HG03095 (cell line): ENCODE measurements around the gene ACP4.
"Not testable (repeated sequence)": the region's sequence is repeated elsewhere in the genome, so short reads cannot be mapped to it uniquely, and the experiment has no call there.

Experiments
- ATAC-seq: cut with Tn5 transposase; IDR thresholded peaks from one replicate; pipeline ENCODE4 v1.9.1; 2021; ENCODE audit warnings: moderate library complexity; ENCODE audit not compliant: unreplicated experiment

The ACP4 gene

GRCh38 chr19:50790396-50790795 lies at the start of gene ACP4:
ACP4 (plus strand) TSS chr19:50790415; CDS start chr19:50790415, 0 bp downstream.
- no peak for ATAC-seq

DNA sequence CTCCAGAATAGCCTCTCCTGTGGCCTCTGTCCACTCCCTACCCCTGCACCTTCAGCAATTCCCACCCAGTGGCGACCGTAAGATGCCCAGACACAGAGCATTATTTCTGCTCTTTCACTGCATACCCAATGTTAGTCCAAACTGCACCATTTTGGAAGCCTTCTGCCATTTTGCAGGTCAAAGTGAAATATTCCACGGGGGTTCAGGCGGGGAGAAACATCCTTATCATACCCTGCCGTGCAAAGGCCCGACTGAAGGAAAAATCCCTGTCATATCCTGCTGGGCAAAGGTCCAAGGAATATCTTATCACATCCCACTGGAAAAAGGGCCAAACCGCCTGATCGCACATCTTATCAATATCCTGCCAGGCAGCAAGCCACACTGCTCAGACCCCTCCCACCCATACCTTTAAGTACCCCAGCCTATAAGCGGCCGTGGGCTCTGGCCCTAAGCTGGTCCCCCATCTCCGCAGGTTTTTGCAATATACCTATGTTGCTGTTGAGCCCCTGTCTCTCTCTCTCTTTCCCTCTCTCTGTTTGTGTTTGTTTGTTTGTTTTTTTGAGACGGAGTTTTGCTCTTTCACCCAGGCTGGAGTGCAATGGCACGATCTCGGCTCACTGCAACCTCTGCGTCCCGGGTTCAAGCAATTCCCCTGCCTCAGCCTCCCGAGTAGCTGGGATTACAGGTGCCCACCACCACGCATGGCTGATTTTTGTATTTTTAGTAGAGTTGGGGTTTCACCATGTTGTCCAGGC lies 48.9 kb upstream of the ACP4 start:
- ATAC-seq: no peak

GRCh38 chr19:50743537-50743936 lies 46.7 kb upstream of the ACP4 start:
- ATAC-seq: no peak

- no peak for ATAC-seq
These were observed 45.0 kb upstream of the ACP4 start for GRCh38 chr19:50745221-50745620.

DNA sequence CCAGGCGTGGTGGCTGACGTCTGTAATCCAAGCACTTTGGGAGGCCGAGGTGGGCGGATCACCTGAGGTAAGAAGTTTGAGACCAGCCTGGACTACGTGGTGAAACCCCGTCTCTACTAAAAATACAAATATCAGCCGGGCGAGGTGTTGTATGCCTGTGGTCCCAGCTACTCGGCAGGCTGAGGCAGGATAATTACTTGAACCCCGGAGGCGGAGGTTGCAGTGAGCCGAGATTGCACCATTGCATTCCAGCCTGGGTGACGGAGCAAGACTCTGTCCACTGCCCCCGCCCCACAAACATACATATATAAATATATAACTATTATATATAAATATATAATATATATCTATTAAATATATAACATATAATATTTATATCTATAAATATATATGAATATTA lies 43.1 kb upstream of the ACP4 start:
- ATAC-seq: not testable (repeated sequence)

GRCh38 chr19:50749490-50749889 lies 40.7 kb upstream of the ACP4 start:
- ATAC-seq: no peak

GRCh38 chr19:50750010-50750409 lies 40.2 kb upstream of the ACP4 start:
- ATAC-seq: no peak

- ATAC-seq: no peak
These were observed 36.3 kb upstream of the ACP4 start for GRCh38 chr19:50753879-50754278.

GRCh38 chr19:50756244-50756643 lies 34.0 kb upstream of the ACP4 start:
- not testable (repeated sequence) for ATAC-seq

- not testable (repeated sequence) for ATAC-seq
These were observed 32.6 kb upstream of the ACP4 start for GRCh38 chr19:50757624-50758023.

DNA sequence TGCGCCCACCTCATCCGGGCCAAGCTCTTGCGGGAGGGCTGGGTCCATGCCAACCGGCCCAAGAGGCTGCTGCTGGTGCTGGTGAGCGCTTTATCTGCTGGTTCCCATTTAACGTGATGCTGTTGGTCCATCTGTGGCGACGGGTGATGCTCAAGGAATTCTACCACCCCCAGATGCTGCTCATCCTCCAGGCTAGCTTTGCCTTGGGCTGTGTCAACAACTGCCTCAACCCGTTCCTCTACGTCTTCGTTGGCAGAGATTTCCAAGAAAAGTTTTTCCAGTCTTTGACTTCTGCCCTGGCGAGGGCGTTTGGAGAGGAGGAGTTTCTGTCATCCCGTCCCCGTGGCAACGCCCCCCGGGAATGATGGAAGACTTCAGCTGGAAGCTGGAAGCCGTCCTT lies 31.1 kb upstream of the ACP4 start:
- ATAC-seq: not testable (repeated sequence)

GRCh38 chr19:50759886-50760285 lies 30.3 kb upstream of the ACP4 start:
- ATAC-seq: no peak

DNA sequence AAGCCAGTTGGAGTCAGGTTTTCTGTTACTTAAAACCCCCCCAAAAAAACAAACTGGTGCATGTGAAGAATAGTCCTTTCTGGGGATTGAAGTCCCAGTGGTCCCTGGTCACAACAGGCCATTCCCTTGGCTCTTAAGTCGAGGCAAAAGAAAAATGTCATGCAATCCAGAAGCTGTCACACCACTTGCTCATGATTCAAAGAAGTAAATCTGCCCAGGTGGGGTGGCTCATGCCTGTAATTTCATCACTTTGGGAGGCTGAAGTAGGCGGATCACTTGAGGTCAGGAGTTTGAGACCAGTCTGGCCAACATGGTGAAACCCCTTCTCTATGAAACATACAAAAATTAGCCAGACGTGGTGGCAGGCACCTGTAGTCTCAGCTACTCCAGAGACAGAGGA lies 28.7 kb upstream of the ACP4 start:
- ATAC-seq: not testable (repeated sequence)

GRCh38 chr19:50763521-50763920 lies 26.7 kb upstream of the ACP4 start:
- ATAC-seq: not testable (repeated sequence)

GRCh38 chr19:50764409-50764808 lies 25.8 kb upstream of the ACP4 start:
- ATAC-seq: no peak

DNA sequence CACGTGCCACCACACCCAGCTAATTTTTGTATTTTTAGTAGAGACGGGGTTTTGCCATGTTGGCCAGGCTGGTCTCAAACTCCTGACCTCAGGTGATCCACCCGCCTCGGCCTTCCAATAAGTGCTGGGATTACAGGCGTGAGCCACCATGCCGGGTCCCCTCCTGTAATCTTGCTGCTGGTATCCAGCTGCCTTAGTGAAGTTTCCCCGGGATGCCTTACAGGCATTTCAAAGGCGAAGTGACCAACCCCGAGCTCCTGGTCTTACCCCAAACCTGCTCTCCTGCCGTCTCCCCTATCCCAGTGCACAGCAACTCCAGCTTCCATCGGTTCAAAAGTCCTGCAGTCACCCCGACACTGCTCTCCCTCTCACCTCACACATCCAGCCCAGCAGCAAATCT lies 23.5 kb upstream of the ACP4 start:
- not testable (repeated sequence) for ATAC-seq

- not testable (repeated sequence) for ATAC-seq
These were observed 23.0 kb upstream of the ACP4 start for GRCh38 chr19:50767263-50767662.

DNA sequence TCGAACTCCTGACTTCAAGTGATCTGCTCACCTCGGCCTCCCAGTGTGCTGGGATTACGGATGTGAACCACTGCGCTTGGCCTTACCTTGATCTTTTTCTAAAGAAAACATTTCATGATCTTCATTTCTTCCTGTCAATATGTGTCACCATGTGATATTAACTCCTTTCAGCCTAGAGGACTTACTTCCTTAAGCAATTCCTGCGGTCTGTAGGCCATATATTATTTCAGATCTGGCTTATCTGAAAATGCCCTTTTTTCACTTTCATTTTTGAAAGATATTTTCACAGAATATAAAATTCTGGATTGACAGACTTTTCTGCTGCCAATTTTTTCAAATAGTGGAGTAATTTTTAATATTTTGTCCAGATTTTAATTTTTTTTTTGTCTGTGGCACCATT lies 21.9 kb upstream of the ACP4 start:
- no peak for ATAC-seq

DNA sequence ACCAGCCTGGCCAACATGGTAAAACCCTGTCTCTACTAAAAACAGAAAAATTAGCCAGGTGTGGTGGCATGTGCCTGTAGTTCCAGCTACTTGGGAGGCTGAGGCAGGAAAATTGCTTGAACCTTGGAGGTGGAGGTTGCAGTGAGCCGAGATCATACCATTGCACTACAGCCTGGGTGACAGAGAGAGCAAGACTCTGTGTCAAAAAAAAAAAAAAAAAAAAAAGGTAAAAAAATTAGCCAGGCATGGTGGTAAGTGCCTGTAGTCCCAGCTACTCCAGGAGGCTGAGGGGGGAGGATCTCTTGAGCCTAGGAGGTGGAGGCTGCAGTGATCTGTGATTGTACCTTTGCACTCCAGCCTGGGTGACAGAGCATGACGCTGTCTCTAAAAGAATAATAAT lies 20.1 kb upstream of the ACP4 start, which contains the start of gene GPR32:
GPR32 (plus strand) TSS at position 301 of the 400 bp plus-strand sequence. CDS start 137 bp downstream, outside the sequence.
- ATAC-seq: not testable (repeated sequence)

GRCh38 chr19:50770888-50771287 lies 19.3 kb upstream of the ACP4 start:
- ATAC-seq: no peak

GRCh38 chr19:50772476-50772875 lies 17.7 kb upstream of the ACP4 start:
- no peak for ATAC-seq

GRCh38 chr19:50772912-50773311 lies 17.3 kb upstream of the ACP4 start:
- ATAC-seq: not testable (repeated sequence)

- ATAC-seq: not testable (repeated sequence)
These were observed 16.8 kb upstream of the ACP4 start for GRCh38 chr19:50773454-50773853.
